ENCODE data around the gene UPF3A. TPM values are rescaled to one million over a fixed set of nuclear protein-coding genes. Genes with fewer than 3 reads are reported as not detected.

The UPF3A gene
- total and polyA plus RNA-seq, 9 of the 15 experiments (the other 6 are each of a cell fraction or from before 2014, with no cell fraction given) = 15.6 to 76.5 (median 40.9) TPM

DNA sequence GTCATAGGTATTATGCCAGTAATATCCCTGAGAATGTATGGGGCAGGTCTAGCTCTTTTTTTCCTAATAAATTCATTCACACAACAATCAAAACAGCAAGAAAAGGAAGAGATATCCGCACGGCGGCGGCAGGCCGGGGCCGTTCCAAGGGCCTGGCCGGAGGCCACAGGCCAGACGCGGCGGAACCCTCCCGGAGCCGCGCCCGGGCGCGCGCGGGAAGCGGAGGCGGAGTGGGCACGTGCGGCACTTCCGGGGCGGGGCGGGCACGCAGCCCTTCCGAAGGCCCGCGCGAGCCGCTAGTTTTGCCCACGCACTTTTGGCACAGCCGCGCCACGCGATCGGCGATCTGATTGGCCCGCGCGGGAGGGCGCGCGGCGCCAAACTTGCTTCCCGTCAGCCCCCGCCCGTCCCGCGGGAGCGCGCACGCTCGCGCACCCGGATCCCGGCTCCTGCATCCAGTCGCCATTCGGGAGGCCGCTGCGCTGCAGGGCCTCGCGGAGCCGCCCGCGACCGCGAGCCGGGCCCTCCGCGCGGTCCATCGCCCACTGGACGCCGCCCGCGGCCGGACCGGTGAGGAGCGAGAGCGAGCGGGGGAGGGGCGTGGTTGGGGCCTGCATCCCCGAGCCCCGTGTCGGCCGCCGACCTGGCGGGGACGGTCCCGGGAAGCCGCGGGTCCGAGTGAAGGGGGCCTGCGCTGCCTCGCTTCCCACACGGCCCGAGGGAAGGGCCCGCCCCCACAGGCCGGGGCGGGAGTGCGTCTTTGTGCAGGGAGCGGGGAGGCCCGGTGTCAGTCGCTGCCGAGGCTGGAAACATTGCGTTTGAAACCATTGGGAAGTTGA, 32.9 kb downstream of the UPF3A start, which contains the start of gene CHAMP1 (continued):
- 0 out of 2 replicates have a peak, but pooled peaks have one; percentile 27 for TF ChIP-seq ETV1 (tag; conservative IDR thresholded peaks at IDR 0.05; ENCODE audit: low read depth)
- no peak for TF ChIP-seq ZNF696 (CRISPR knock-in tag; conservative IDR thresholded peaks at IDR 0.05)
- TF ChIP-seq, protein P1, sequence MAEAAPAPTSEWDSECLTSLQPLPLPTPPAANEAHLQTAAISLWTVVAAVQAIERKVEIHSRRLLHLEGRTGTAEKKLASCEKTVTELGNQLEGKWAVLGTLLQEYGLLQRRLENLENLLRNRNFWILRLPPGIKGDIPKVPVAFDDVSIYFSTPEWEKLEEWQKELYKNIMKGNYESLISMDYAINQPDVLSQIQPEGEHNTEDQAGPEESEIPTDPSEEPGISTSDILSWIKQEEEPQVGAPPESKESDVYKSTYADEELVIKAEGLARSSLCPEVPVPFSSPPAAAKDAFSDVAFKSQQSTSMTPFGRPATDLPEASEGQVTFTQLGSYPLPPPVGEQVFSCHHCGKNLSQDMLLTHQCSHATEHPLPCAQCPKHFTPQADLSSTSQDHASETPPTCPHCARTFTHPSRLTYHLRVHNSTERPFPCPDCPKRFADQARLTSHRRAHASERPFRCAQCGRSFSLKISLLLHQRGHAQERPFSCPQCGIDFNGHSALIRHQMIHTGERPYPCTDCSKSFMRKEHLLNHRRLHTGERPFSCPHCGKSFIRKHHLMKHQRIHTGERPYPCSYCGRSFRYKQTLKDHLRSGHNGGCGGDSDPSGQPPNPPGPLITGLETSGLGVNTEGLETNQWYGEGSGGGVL (CRISPR knock-in tag; IDR thresholded peaks at IDR 0.05) = no peak
- TF ChIP-seq NCOA6 (IDR thresholded peaks at IDR 0.05) = no peak
- TF ChIP-seq ATF1 (CRISPR knock-in tag; IDR thresholded peaks at IDR 0.05) = no peak
- TF ChIP-seq ATF1 (tag; IDR thresholded peaks at IDR 0.05) = peak; percentile 59
- TF ChIP-seq PML (IDR thresholded peaks at IDR 0.05; ENCODE audit: low read length) = peak; percentile 58; the same call in 1 of the 2 replicates
- no peak for TF ChIP-seq PYGO2 (tag; IDR thresholded peaks at IDR 0.05)
- TF ChIP-seq CXXC5 (CRISPR knock-in tag; IDR thresholded peaks at IDR 0.05) = peak; percentile 99
- TF ChIP-seq ZC3H11A (IDR thresholded peaks at IDR 0.05; ENCODE audit: low read depth, low read length) = no peak
- TF ChIP-seq DACH1 (IDR thresholded peaks at IDR 0.05; ENCODE audit: partially characterized antibody) = no peak
- no peak for TF ChIP-seq ZNF408 (CRISPR knock-in tag; IDR thresholded peaks at IDR 0.05; ENCODE audit: low read depth)
- TF ChIP-seq ATF7 (IDR thresholded peaks at IDR 0.05) = peak; percentile 55; the same call in 1 of the 2 replicates
- no peak for TF ChIP-seq NR4A1 (CRISPR knock-in tag; IDR thresholded peaks at IDR 0.05)
- peak; percentile 27; the same call in 1 of the 2 replicates for TF ChIP-seq NR4A1 (tag; IDR thresholded peaks at IDR 0.05)
- TF ChIP-seq, protein P2, sequence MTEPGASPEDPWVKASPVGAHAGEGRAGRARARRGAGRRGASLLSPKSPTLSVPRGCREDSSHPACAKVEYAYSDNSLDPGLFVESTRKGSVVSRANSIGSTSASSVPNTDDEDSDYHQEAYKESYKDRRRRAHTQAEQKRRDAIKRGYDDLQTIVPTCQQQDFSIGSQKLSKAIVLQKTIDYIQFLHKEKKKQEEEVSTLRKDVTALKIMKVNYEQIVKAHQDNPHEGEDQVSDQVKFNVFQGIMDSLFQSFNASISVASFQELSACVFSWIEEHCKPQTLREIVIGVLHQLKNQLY (CRISPR knock-in tag; conservative IDR thresholded peaks at IDR 0.05) = no peak

Data from K562 (cell line).